GM19099 (cell line): ENCODE data around the gene TPP1.
A peak's percentile ranks its signal among the peaks of the same experiment; 100 is the strongest.

Experiments
- POLR2A ChIP-seq: IDR thresholded peaks from 3 replicates; pipeline ENCODE4 v1.6.1; 2011; ENCODE audit warnings: low read depth; ENCODE audit not compliant: insufficient read length; ENCODE audit errors: extremely low read depth

The TPP1 gene

GRCh38 chr11:6619004-6619745 lies at the start of gene TPP1:
TSS of gene TPP1 (minus strand) at chr11:6619422. CDS start at chr11:6619400, 22 bp downstream.
- peak; percentile 78 for TF ChIP-seq POLR2A

- TF ChIP-seq POLR2A: no peak
Measured at GRCh38 chr11:6667733-6668374, 48.6 kb upstream of the TPP1 start.

- TF ChIP-seq POLR2A: no peak
Measured at GRCh38 chr11:6666302-6667183, 47.3 kb upstream of the TPP1 start.

GRCh38 chr11:6664551-6664950 lies 45.3 kb upstream of the TPP1 start:
- TF ChIP-seq POLR2A: no peak

GRCh38 chr11:6663794-6664469 lies 44.7 kb upstream of the TPP1 start:
- no peak for TF ChIP-seq POLR2A

- TF ChIP-seq POLR2A: no peak
Measured at GRCh38 chr11:6660712-6661111, 41.5 kb upstream of the TPP1 start.

GRCh38 chr11:6658647-6659046 lies 39.4 kb upstream of the TPP1 start:
- TF ChIP-seq POLR2A: no peak

GRCh38 chr11:6657346-6657745 lies 38.1 kb upstream of the TPP1 start:
- no peak for TF ChIP-seq POLR2A

- no peak for TF ChIP-seq POLR2A
Measured at GRCh38 chr11:6656936-6657335, 37.7 kb upstream of the TPP1 start.

GRCh38 chr11:6656584-6656915 lies 37.3 kb upstream of the TPP1 start:
- no peak for TF ChIP-seq POLR2A

- no peak for TF ChIP-seq POLR2A
Measured at GRCh38 chr11:6655790-6656583, 36.8 kb upstream of the TPP1 start, which contains the start of gene DCHS1. TSS of gene DCHS1 (minus strand) at chr11:6655809. CDS start at chr11:6641613, 14,196 bp downstream.

- TF ChIP-seq POLR2A: no peak
Measured at GRCh38 chr11:6655020-6655789, 36.0 kb upstream of the TPP1 start.

GRCh38 chr11:6654281-6655019 lies 35.2 kb upstream of the TPP1 start:
- TF ChIP-seq POLR2A: no peak

GRCh38 chr11:6653656-6654055 lies 34.4 kb upstream of the TPP1 start:
- TF ChIP-seq POLR2A: no peak
